Mesenchymal stem cell (in vitro differentiated cells and primary cell): ENCODE data around the gene CYFIP1.

Experiments used
- DNase-seq: peaks from one replicate; pipeline ENCODE4 v3.0.0-alpha.2; 2013
- H2AFZ ChIP-seq: one replicate; pipeline ENCODE4 v1.6.1; 2013; ENCODE audit warnings: low read depth, mild to moderate bottlenecking, control low read depth, inconsistent platforms, low read length, moderate library complexity
- H2AK5ac ChIP-seq: 2 replicates; pipeline ENCODE4 v1.6.1; 2013; ENCODE audit warnings: low read length, moderate library complexity, mild to moderate bottlenecking, inconsistent platforms; ENCODE audit not compliant: severe bottlenecking
- H2BK120ac ChIP-seq: one replicate; pipeline ENCODE4 v1.6.1; 2013; ENCODE audit warnings: low read depth, mild to moderate bottlenecking, inconsistent platforms, low read length, moderate library complexity
- H2BK12ac ChIP-seq, 2 experiments: one replicate each; pipeline ENCODE4 v1.6.1; 2013; ENCODE audit warnings: inconsistent platforms in 2 of 2, low read length in 2 of 2, mild to moderate bottlenecking in 2 of 2, moderate library complexity in 2 of 2, control low read depth in 1 of 2
- H2BK15ac ChIP-seq: one replicate; pipeline ENCODE4 v1.6.1; 2013; ENCODE audit warnings: mild to moderate bottlenecking, low read depth, inconsistent platforms; ENCODE audit not compliant: poor library complexity, severe bottlenecking
- H2BK5ac ChIP-seq: 2 replicates; pipeline ENCODE4 v1.6.1; 2013; ENCODE audit warnings: low read depth, mild to moderate bottlenecking, low read length, control low read depth, inconsistent platforms; ENCODE audit not compliant: poor library complexity, severe bottlenecking
- H3K14ac ChIP-seq, 2 experiments: one replicate each; pipeline ENCODE4 v1.6.1; 2013; ENCODE audit warnings: inconsistent platforms in 2 of 2, low read length in 2 of 2, control low read depth in 1 of 2, mild to moderate bottlenecking in 1 of 2, moderate library complexity in 1 of 2
- H3K18ac ChIP-seq, 2 experiments: one replicate each; pipeline ENCODE4 v1.6.1; 2013; ENCODE audit warnings: inconsistent platforms in 2 of 2, low read length in 2 of 2, control low read depth in 1 of 2, low read depth in 1 of 2, mild to moderate bottlenecking in 1 of 2
- H3K23ac ChIP-seq, 2 experiments: one replicate each; pipeline ENCODE4 v1.6.1; 2013; ENCODE audit warnings: inconsistent platforms in 2 of 2, low read length in 2 of 2, mild to moderate bottlenecking in 2 of 2, moderate library complexity in 2 of 2, control low read depth in 1 of 2
- H3K27ac ChIP-seq: 2 replicates; pipeline ENCODE4 v1.5.1; 2013; ENCODE audit warnings: mild to moderate bottlenecking, moderate library complexity, low read length, control low read depth, inconsistent platforms; ENCODE audit not compliant: poor library complexity, severe bottlenecking
- H3K27me3 ChIP-seq, 2 experiments: 2 replicates each; pipeline versions ENCODE4 v1.6.1 to v1.7.0; 2013; ENCODE audit warnings: low read length in 2 of 2, mild to moderate bottlenecking in 2 of 2, moderate library complexity in 2 of 2, control low read depth in 1 of 2, inconsistent platforms in 1 of 2; ENCODE audit not compliant: control insufficient read depth in 1 of 2, insufficient read depth in 1 of 2
- H3K36me3 ChIP-seq, 2 experiments: 2 replicates each; pipeline versions ENCODE4 v1.6.1 to v1.7.0; 2013; ENCODE audit warnings: low read length in 2 of 2, control low read depth in 1 of 2, inconsistent platforms in 1 of 2, low read depth in 1 of 2, mild to moderate bottlenecking in 1 of 2; ENCODE audit not compliant: insufficient read depth in 2 of 2, control insufficient read depth in 1 of 2
- H3K4ac ChIP-seq, 2 experiments: one replicate each; pipeline ENCODE4 v1.6.1; 2013; ENCODE audit warnings: inconsistent platforms in 2 of 2, low read length in 2 of 2, mild to moderate bottlenecking in 2 of 2, moderate library complexity in 2 of 2, control low read depth in 1 of 2, low read depth in 1 of 2
- H3K4me1 ChIP-seq: 2 replicates; pipeline ENCODE4 v1.6.1; 2013; ENCODE audit warnings: low read depth, low read length, control low read depth; ENCODE audit not compliant: control insufficient read depth, insufficient read depth
- H3K4me2 ChIP-seq: 2 replicates; pipeline ENCODE4 v1.6.1; 2013; ENCODE audit warnings: low read length, mild to moderate bottlenecking, inconsistent platforms; ENCODE audit not compliant: poor library complexity, severe bottlenecking
- H3K4me3 ChIP-seq, 2 experiments: 2 replicates each; pipeline versions ENCODE4 v1.5.1 to v1.7.0; 2013; ENCODE audit warnings: low read length in 2 of 2, mild to moderate bottlenecking in 2 of 2, control low read depth in 1 of 2, low read depth in 1 of 2; ENCODE audit not compliant: insufficient read depth in 1 of 2
- H3K79me1 ChIP-seq: replicated peaks from 2 replicates; pipeline ENCODE4 v1.6.1; 2013; ENCODE audit warnings: mild to moderate bottlenecking, control low read depth, low read length, inconsistent platforms; ENCODE audit not compliant: poor library complexity, severe bottlenecking
- H3K9ac ChIP-seq: 2 replicates; pipeline ENCODE4 v1.7.0; 2013; ENCODE audit warnings: mild to moderate bottlenecking, low read length, moderate library complexity
- H3K9me3 ChIP-seq: 2 replicates; pipeline ENCODE4 v1.7.0; 2013; ENCODE audit warnings: mild to moderate bottlenecking, low read length; ENCODE audit not compliant: control insufficient read depth
- H4K8ac ChIP-seq: one replicate; pipeline ENCODE4 v1.6.1; 2013; ENCODE audit warnings: inconsistent platforms, mild to moderate bottlenecking, low read length, moderate library complexity
- H4K91ac ChIP-seq: one replicate; pipeline ENCODE4 v1.6.1; 2013; ENCODE audit warnings: mild to moderate bottlenecking, low read length, inconsistent platforms
- WGBS: methylation state at CpG from one replicate; pipeline ENCODE4 v1.1.7; 2013; ENCODE audit warnings: mixed read lengths; 5-methylcytosine and 5-hydroxymethylcytosine counted together

Gene CYFIP1

GRCh38 chr15:22902981-22903380, 77.2 kb downstream of the CYFIP1 start:
- H4K91ac ChIP-seq, result no peak overlapping the region
- no peak overlapping the region for H4K8ac ChIP-seq
- H2BK15ac ChIP-seq, result no peak overlapping the region
- DNase-seq, result no peak
- H3K4me1 ChIP-seq, result peaks cover 2% of the 10 kb centered on the region
- peaks cover 21% of the 10 kb centered on the region for H3K79me1 ChIP-seq
- no peak overlapping the region for H3K14ac ChIP-seq
- no peak overlapping the region for H3K9ac ChIP-seq
- no peak overlapping the region for H3K4me2 ChIP-seq
- no peak overlapping the region for H3K23ac ChIP-seq
- H3K4me3 ChIP-seq, result no peak overlapping the region
- no peak overlapping the region for H2BK120ac ChIP-seq
- H3K4ac ChIP-seq, result no peak overlapping the region
- 99% methylated on average over 11 of the region's 11 CpGs for WGBS
- H2AK5ac ChIP-seq, result no peak overlapping the region
- H2AFZ ChIP-seq, result no peak overlapping the region
- H3K36me3 ChIP-seq, result peaks cover 65 to 72% of the 10 kb centered on the region in 2 experiments
- H3K27ac ChIP-seq, result no peak overlapping the region
- H3K27me3 ChIP-seq, result no peaks in the 10 kb centered on the region
- H2BK12ac ChIP-seq, result no peak overlapping the region
- H2BK5ac ChIP-seq, result no peak overlapping the region
- no peak overlapping the region for H3K18ac ChIP-seq
- H3K9me3 ChIP-seq, result no peaks in the 10 kb centered on the region

GRCh38 chr15:22902578-22902977, 77.6 kb downstream of the CYFIP1 start:
- H3K4ac ChIP-seq, result no peak overlapping the region
- H3K23ac ChIP-seq, result no peak overlapping the region
- H2BK15ac ChIP-seq, result no peak overlapping the region
- H3K4me1 ChIP-seq, result peaks cover 2% of the 10 kb centered on the region
- H3K79me1 ChIP-seq, result peaks cover 21% of the 10 kb centered on the region
- H2AK5ac ChIP-seq, result no peak overlapping the region
- no peaks in the 10 kb centered on the region for H3K9me3 ChIP-seq
- H2AFZ ChIP-seq, result no peak overlapping the region
- WGBS, result 91% methylated on average over 12 of the region's 12 CpGs
- no peak overlapping the region for H2BK12ac ChIP-seq
- no peaks in the 10 kb centered on the region for H3K27me3 ChIP-seq
- no peak overlapping the region for H3K4me3 ChIP-seq
- no peak overlapping the region for H3K9ac ChIP-seq
- H4K91ac ChIP-seq, result no peak overlapping the region
- no peak overlapping the region for H4K8ac ChIP-seq
- H3K36me3 ChIP-seq, result peaks cover 66 to 72% of the 10 kb centered on the region in 2 experiments
- no peak overlapping the region for H3K27ac ChIP-seq
- H3K4me2 ChIP-seq, result no peak overlapping the region
- no peak for DNase-seq
- H3K14ac ChIP-seq, result no peak overlapping the region
- H2BK120ac ChIP-seq, result no peak overlapping the region
- H3K18ac ChIP-seq, result no peak overlapping the region
- no peak overlapping the region for H2BK5ac ChIP-seq

- Histone ChIP-seq H3K9ac (no peak overlapping the region), H3K27me3 (no peaks in the 10 kb centered on the region), H3K79me1 (peaks cover 18% of the 10 kb centered on the region), H3K4me2 (no peak overlapping the region), H3K4ac (no peak overlapping the region), H4K91ac (peak overlapping the region; percentile 18), H2AK5ac (no peak overlapping the region), H3K14ac (no peak overlapping the region), H3K4me1 (peaks cover 2% of the 10 kb centered on the region), H2AFZ (no peak overlapping the region), H3K23ac (no peak overlapping the region), H3K4me3 (no peak overlapping the region), H2BK5ac (no peak overlapping the region), H3K36me3 (peaks cover 63 to 72% of the 10 kb centered on the region in 2 experiments), H3K9me3 (no peaks in the 10 kb centered on the region), H2BK15ac (no peak overlapping the region), H4K8ac (no peak overlapping the region), H3K27ac (no peak overlapping the region), H2BK120ac (no peak overlapping the region), H2BK12ac (no peak overlapping the region), H3K18ac (no peak overlapping the region)
- WGBS, result over 99% methylated on average over 8 of the region's 11 CpGs
- no peak for DNase-seq
Observed at GRCh38 chr15:22902046-22902445, 78.1 kb downstream of the CYFIP1 start.

DNA sequence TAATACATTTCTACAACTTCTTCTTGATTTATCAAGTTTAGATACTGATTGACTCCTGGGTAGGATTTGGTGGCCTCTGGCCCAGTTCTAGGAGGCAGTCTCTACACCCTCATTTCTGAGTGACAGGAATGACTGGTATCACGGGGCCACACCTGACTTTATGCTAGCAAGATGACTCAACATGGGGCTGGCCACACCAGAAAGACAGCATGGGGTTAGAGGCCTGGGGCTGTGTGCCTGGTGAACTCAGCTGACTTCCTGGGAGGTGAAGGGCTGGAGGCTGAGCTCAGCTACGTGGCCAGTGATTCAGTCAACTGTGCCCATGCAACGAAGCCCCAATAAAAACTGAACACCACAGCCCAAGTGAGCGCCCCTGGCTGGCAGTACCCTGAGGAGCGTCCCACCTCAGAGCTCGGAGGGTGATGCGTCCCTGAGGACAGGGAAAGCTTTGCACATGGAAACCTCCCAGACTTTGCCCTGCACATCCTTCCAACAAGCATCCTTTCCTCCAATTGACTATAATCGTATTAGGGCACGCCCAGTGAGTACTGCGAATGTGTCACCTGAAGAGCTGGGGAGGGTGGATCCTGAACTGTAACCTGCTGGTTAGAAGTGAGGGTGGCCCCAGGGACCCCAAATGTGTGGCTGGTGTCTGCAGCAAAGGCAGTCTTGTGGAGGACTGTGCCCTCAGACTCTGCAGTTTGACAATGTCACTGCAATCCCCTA, 84.5 kb downstream of the CYFIP1 start:
- H3K4me3 ChIP-seq, result no peak overlapping the region
- peak overlapping the region; percentile 1 for H2BK5ac ChIP-seq
- H3K9ac ChIP-seq, result no peak overlapping the region
- no peak for DNase-seq
- H3K18ac ChIP-seq, result no peak overlapping the region
- no peak overlapping the region for H2AFZ ChIP-seq
- H3K36me3 ChIP-seq, result peaks cover 50 to 69% of the 10 kb centered on the region in 2 experiments
- H3K27ac ChIP-seq, result peak overlapping the region; percentile 17
- H3K4ac ChIP-seq, result no peak overlapping the region
- no peak overlapping the region for H4K91ac ChIP-seq
- no peaks in the 10 kb centered on the region for H3K9me3 ChIP-seq
- no peaks in the 10 kb centered on the region for H3K27me3 ChIP-seq
- no peak overlapping the region for H4K8ac ChIP-seq
- 93% methylated on average over 10 of the region's 10 CpGs for WGBS
- no peak overlapping the region for H2BK120ac ChIP-seq
- H2BK12ac ChIP-seq, result no peak overlapping the region
- H3K23ac ChIP-seq, result no peak overlapping the region
- peaks cover 9% of the 10 kb centered on the region for H3K4me1 ChIP-seq
- H2AK5ac ChIP-seq, result peak overlapping the region; percentile 5
- H3K79me1 ChIP-seq, result peaks cover 11% of the 10 kb centered on the region
- no peak overlapping the region for H3K4me2 ChIP-seq
- H3K14ac ChIP-seq, result peak overlapping the region in 1 of 2 experiments; percentile 41
- H2BK15ac ChIP-seq, result no peak overlapping the region
